Measurements from ENCODE around the gene EDN1. TPM values are rescaled to one million over a fixed set of nuclear protein-coding genes. Genes with fewer than 3 reads are reported as not detected.

Gene EDN1
- total and polyA plus RNA-seq, 12 donors = 0.18 to 7.9 (median 1.6) TPM

- no peaks in the 10 kb centered on the region for H3K4me1 ChIP-seq (replicated peaks in 1 of 2)
- intact Hi-C loops (cut with DNase I) = no loop called here
- H3K9me3 ChIP-seq (replicated peaks in 1 of 3) = no peaks in the 10 kb centered on the region
- H3K27me3 ChIP-seq = no peaks in the 10 kb centered on the region
- TF ChIP-seq POLR2A (IDR thresholded peaks at IDR 0.05) = no peak
- TF ChIP-seq CTCF (IDR thresholded peaks at IDR 0.05) = no peak
- 60 to 69% (median 62%) methylated on average over 11 to 12 of the region's 12 CpGs for WGBS, 4 donors
- DNase-seq = no peak
- H3K4me3 ChIP-seq = no peak overlapping the region
- no peak overlapping the region for H3K27ac ChIP-seq
- no peaks in the 10 kb centered on the region for H3K36me3 ChIP-seq (replicated peaks in 1 of 2)
Measured at GRCh38 chr6:12339808-12340487, 49.8 kb downstream of the EDN1 start.

- H3K4me3 ChIP-seq = no peak overlapping the region
- H3K27me3 ChIP-seq = no peaks in the 10 kb centered on the region
- no peaks in the 10 kb centered on the region for H3K9me3 ChIP-seq (replicated peaks in 1 of 3)
- intact Hi-C loops (cut with DNase I) = no loop called here
- no peak overlapping the region for H3K27ac ChIP-seq
- WGBS, 4 donors = 63 to 69% (median 66%) methylated on average over 6 of the region's 6 CpGs
- DNase-seq = no peak
- H3K36me3 ChIP-seq (replicated peaks in 1 of 2) = no peaks in the 10 kb centered on the region
- H3K4me1 ChIP-seq (replicated peaks in 1 of 2) = no peaks in the 10 kb centered on the region
- no peak for TF ChIP-seq POLR2A (IDR thresholded peaks at IDR 0.05)
- no peak for TF ChIP-seq CTCF (IDR thresholded peaks at IDR 0.05)
Measured at GRCh38 chr6:12340488-12340818, 50.3 kb downstream of the EDN1 start.

GRCh38 chr6:12342664-12343063 is 52.5 kb downstream of the EDN1 start:
- no peaks in the 10 kb centered on the region for H3K36me3 ChIP-seq (replicated peaks in 1 of 2)
- H3K9me3 ChIP-seq (replicated peaks in 1 of 3) = no peaks in the 10 kb centered on the region
- H3K4me1 ChIP-seq (replicated peaks in 1 of 2) = no peaks in the 10 kb centered on the region
- H3K27ac ChIP-seq = no peak overlapping the region
- 74 to 84% (median 80%) methylated on average over 4 of the region's 4 CpGs for WGBS, 4 donors
- intact Hi-C loops (cut with DNase I) = no loop called here
- no peaks in the 10 kb centered on the region for H3K27me3 ChIP-seq
- no peak for TF ChIP-seq POLR2A (IDR thresholded peaks at IDR 0.05)
- TF ChIP-seq CTCF (IDR thresholded peaks at IDR 0.05) = no peak
- no peak overlapping the region for H3K4me3 ChIP-seq
- no peak for DNase-seq

GRCh38 chr6:12343122-12343439 is 52.9 kb downstream of the EDN1 start:
- 57 to 78% (median 71%) methylated on average over 5 of the region's 5 CpGs for WGBS, 4 donors
- H3K4me1 ChIP-seq (replicated peaks in 1 of 2) = no peaks in the 10 kb centered on the region
- intact Hi-C loops (cut with DNase I) = no loop called here

More at GRCh38 chr6:12343122-12343439, 52.9 kb downstream of the EDN1 start:
- no peaks in the 10 kb centered on the region for H3K36me3 ChIP-seq (replicated peaks in 1 of 2)
- H3K27ac ChIP-seq = no peak overlapping the region
- H3K4me3 ChIP-seq = no peak overlapping the region
- no peaks in the 10 kb centered on the region for H3K9me3 ChIP-seq (replicated peaks in 1 of 3)
- H3K27me3 ChIP-seq = no peaks in the 10 kb centered on the region
- TF ChIP-seq POLR2A (IDR thresholded peaks at IDR 0.05) = no peak
- TF ChIP-seq CTCF (IDR thresholded peaks at IDR 0.05) = no peak
- no peak for DNase-seq

All from adrenal gland (tissue), 12 donors.